Stimulated activated CD8-positive, alpha-beta memory T cell treated with anti-CD3 and anti-CD28 coated beads, Interleukin-12 subunit alpha, Interleukin-12 subunit beta, amount 100 ng/mL, for 4 hours (primary cell): ENCODE results near the gene SMIM17.
"Not testable (repeated sequence)": the region's sequence is repeated elsewhere in the genome, so short reads cannot be mapped to it uniquely, and the experiment has no call there.

ENCODE experiments used
- DNase-seq: peaks from one replicate; pipeline ENCODE4 v3.0.0-alpha.2; 2020; ENCODE audit warnings: low read depth

SMIM17 gene

DNA sequence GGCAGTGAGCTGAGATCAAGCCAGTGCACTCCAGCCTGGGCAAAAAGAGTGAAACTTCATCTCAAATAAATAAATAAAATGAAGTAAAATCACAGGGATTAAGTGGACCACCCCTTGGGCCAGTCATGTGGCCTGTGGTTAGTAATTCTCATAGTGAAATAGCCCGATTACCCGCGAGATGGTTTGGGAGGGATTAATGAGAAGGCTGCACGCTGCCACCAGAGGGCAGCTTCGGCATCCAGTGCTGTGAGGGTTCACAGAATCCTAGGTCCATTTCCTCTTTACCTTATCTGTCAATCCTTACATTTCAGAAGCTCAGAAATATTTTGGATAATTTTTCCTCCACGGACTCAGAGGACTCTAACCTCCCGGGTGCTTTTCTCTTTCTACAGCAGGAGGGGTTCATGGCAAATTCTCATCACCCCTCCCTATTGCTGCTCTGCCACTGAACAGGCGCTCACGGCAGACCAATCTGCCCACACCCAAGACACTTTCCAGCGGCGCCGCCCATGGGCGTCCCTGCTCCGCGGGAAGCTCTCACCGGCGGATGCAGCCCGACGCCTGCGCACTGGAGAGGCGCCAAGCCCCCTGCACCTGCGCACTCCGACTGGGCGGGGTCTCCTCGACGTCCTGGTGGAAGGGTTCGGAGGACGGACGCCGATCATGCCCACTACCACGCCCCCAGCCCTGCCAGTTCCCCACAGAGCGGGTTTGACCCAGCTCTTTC is 17.6 kb downstream of the SMIM17 start:
- DNase-seq: no peak

- DNase-seq: no peak
Measured at GRCh38 chr19:56661248-56661647, 18.3 kb downstream of the SMIM17 start.

GRCh38 chr19:56663931-56664500 is 21.1 kb downstream of the SMIM17 start:
- no peak for DNase-seq

DNA sequence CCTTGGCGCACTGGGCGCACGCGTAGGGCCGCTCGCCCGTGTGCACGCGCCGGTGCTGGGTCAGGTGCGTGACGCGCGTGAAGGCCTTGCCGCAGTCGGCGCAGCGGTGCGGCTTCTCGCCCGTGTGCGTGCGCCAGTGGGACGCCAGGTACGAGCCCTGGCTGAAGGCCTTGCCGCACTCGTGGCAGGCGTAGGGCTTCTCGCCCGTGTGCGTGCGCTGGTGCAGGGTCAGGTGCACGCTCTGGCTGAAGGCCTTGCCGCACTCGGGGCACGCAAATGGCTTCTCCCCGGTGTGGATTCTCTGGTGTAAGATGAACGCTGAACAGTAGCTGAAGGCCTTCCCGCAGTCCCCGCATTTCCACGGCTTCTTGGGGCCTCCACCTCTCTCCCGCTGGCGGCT is 21.6 kb downstream of the SMIM17 start:
- DNase-seq: no peak

GRCh38 chr19:56667311-56667870 is 24.4 kb downstream of the SMIM17 start:
- DNase-seq: no peak

- no peak for DNase-seq
Measured at GRCh38 chr19:56668676-56669075, 25.7 kb downstream of the SMIM17 start.

DNA sequence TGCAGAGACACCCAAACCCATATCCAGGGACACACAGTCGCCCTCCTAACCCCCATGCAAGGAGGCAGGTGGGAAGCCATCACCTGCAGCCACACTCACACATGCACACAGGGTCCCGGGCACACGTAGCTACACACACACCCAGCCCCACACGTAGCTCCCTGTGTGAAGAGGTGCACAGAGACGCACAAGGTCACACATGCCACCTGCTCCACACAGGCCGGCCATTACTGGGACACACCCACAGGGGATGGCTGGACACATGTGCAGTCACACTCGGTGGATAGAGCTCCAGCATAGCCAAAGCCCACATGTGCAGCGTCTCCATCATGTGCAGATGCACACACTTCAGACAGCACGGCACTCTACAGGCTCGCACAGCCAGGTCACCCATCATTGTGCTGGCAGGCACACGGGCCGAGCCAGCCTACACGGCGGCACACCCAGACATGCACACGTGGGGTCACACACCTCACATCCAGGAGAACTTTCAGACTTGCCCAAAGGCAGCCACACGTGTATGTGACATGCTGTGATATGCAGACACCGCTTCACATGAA is 27.5 kb downstream of the SMIM17 start:
- DNase-seq: no peak

- DNase-seq: no peak
Measured at GRCh38 chr19:56670961-56671612, 28.1 kb downstream of the SMIM17 start.

GRCh38 chr19:56671613-56671994 is 28.6 kb downstream of the SMIM17 start, which contains the start of gene ZNF835:
Gene ZNF835 (minus strand): TSS chr19:56671757. CDS start chr19:56665198, 6,559 bp downstream.
- peak; percentile 66 for DNase-seq

GRCh38 chr19:56672610-56673009 is 29.7 kb downstream of the SMIM17 start:
- DNase-seq: not testable (repeated sequence)

- no peak for DNase-seq
Measured at GRCh38 chr19:56678205-56678604, 35.2 kb downstream of the SMIM17 start.

GRCh38 chr19:56681702-56682101 is 38.7 kb downstream of the SMIM17 start:
- no peak for DNase-seq

DNA sequence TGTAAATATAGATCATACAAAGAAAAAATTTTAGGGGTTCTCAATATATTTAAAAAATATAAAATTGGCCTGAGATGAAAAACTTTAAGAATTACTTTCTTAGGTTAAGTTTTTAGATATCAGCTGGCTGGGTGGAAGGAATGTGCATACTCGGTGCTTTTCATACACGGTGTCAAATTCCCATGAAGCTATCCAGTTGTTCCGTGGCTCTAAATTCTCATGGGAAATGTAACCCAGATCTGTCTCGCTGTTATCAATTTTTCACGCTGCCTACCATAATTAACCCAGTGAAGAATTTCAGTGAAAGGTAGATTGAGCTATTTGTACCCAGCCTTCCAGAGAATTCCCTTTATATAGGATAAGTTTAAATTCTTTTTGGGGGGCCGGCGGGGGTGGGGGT is 40.2 kb downstream of the SMIM17 start:
- DNase-seq: no peak

GRCh38 chr19:56687031-56687430 is 44.1 kb downstream of the SMIM17 start:
- no peak for DNase-seq

GRCh38 chr19:56689198-56689597 is 46.2 kb downstream of the SMIM17 start:
- no peak for DNase-seq

GRCh38 chr19:56690670-56691069 is 47.7 kb downstream of the SMIM17 start:
- no peak for DNase-seq

GRCh38 chr19:56692206-56692895 is 49.4 kb downstream of the SMIM17 start:
- no peak for DNase-seq

DNA sequence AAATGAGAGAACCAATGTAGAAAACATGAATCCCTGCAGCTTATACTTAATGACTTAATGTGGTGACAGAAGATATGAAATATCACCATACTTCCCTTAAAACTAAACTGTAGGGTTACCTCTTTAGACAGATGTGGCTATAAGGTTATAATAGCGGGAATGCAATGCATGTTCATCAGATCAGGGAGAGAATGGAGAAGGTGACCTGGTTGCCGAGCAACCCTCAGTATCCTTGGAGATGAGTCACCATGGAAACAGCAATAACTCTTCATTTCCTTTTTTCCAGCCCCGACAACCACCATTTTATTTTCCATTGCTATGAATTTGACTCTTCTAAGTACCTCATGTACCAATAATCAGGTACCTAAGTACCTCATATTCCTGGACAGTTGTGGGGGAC is 56.6 kb downstream of the SMIM17 start:
- no peak for DNase-seq

DNA sequence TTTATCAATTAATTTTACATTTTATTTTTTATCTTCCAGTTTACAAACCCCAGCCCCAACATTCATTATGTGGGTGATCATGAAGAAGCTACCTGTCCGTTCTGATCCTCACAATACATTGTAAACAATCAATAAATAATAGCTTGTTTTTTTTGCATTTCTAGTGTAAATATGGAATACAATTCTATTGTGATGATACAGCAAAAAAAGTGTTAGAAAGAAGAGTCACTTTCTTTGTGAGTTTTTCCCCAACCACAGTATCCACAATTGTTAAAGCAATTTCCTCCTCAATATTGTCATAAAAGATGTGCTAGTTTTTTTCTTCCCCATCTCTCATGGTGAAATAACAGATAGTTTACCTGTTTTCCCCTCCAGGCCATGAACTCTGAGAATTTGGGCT is 58.9 kb downstream of the SMIM17 start:
- no peak for DNase-seq

- DNase-seq: no peak
Measured at GRCh38 chr19:56705939-56706338, 63.0 kb downstream of the SMIM17 start.
